Gastroesophageal sphincter (tissue), 3 donors: Measurements from ENCODE around the gene ROBO1.

Experiments used
- CTCF ChIP-seq, 4 experiments: fragments of 200-600 bp in 2 of 4; fragments of 450-650 bp in 2 of 4; sonication (generic) in 1 of 4; IDR thresholded peaks; one replicate each; pipeline ENCODE4 v1.5.1; 2017 to 2019; ENCODE audit warnings: antibody characterized with exemption in 4 of 4, mild to moderate bottlenecking in 2 of 4, moderate library complexity in 2 of 4
- EP300 ChIP-seq: sonication (generic); formaldehyde crosslinking; IDR thresholded peaks from one replicate; pipeline ENCODE4 v1.6.1; 2017; ENCODE audit warnings: antibody characterized with exemption, mild to moderate bottlenecking
- POLR2A ChIP-seq, 2 donors: fragments of 450-650 bp; IDR thresholded peaks; one replicate each; pipeline ENCODE4 v1.6.1; 2017; ENCODE audit warnings: antibody characterized with exemption in 2 of 2, mild to moderate bottlenecking in 2 of 2, moderate library complexity in 1 of 2
- POLR2AphosphoS5 ChIP-seq: sonication (generic); formaldehyde crosslinking; IDR thresholded peaks from one replicate; pipeline ENCODE4 v1.6.1; 2017; ENCODE audit warnings: antibody characterized with exemption

GRCh38 chr3:79767194-79767904 is 449 bp downstream of the ROBO1 start:
- TF ChIP-seq POLR2A (IDR thresholded peaks at IDR 0.05) = no peak
- TF ChIP-seq EP300 = no peak
- TF ChIP-seq POLR2AphosphoS5 = no peak
- TF ChIP-seq CTCF (IDR thresholded peaks at IDR 0.05) = no peak
